IMR-90 (cell line): ENCODE results near the gene ERG. TPM values are rescaled to one million over a fixed set of nuclear protein-coding genes. Genes with fewer than 3 reads are reported as not detected.

Experiments used
- ATAC-seq: fragments of 200-7000 bp; cut with Tn5 transposase; 2 replicates; pipeline ENCODE4 v1.9.1; 2020; ENCODE audit warnings: low read depth, mild to moderate bottlenecking, moderate library complexity
- BruUV-seq: library from RNA; stranded (reverse); fragments of 400-500 nt; replicated peaks from 2 replicates; lab custom pipeline; 2021; lab: Mats Ljungman, UMichigan
- CTCF ChIA-PET: fragments of 300-600 bp; formaldehyde crosslinking; extraction: SDS; loops from one replicate; lab custom pipeline; 2021; ENCODE audit warnings: antibody characterized with exemption; lab: Yijun Ruan, JAX
- POLR2A ChIA-PET: fragments of 300-600 bp; sonication (Branson Sonifier 250); formaldehyde crosslinking; loops from one replicate; lab custom pipeline; 2022; ENCODE audit warnings: antibody characterized with exemption; ENCODE audit not compliant: unreplicated experiment; lab: Charles Lee
- DNase-seq: peaks from one replicate; pipeline ENCODE4 v3.0.0; 2013
- H2AFZ ChIP-seq: replicated peaks from 2 replicates; pipeline ENCODE3; 2013; ENCODE audit warnings: low read length, mild to moderate bottlenecking; ENCODE audit not compliant: poor library complexity
- H2AK5ac ChIP-seq: 2 replicates; pipeline ENCODE4 v1.6.1; 2013; ENCODE audit warnings: low read depth, low read length, inconsistent platforms
- H2AK9ac ChIP-seq: replicated peaks from 2 replicates; pipeline ENCODE3; 2013; ENCODE audit warnings: mild to moderate bottlenecking, low read depth, low read length, moderate library complexity; ENCODE audit not compliant: poor library complexity
- H2BK120ac ChIP-seq: 2 replicates; pipeline ENCODE4 v1.6.1; 2013; ENCODE audit warnings: low read depth, low read length, inconsistent platforms
- H2BK15ac ChIP-seq: 3 replicates; pipeline ENCODE4 v1.6.1; 2013; ENCODE audit warnings: low read depth, low read length, inconsistent platforms
- H2BK20ac ChIP-seq: 2 replicates; pipeline ENCODE4 v1.6.1; 2013; ENCODE audit warnings: low read depth, mild to moderate bottlenecking, inconsistent platforms, low read length, moderate library complexity
- H2BK5ac ChIP-seq: 2 replicates; pipeline ENCODE4 v1.6.1; 2013; ENCODE audit warnings: mild to moderate bottlenecking, low read depth, low read length, inconsistent platforms; ENCODE audit not compliant: poor library complexity, severe bottlenecking
- H3K14ac ChIP-seq: replicated peaks from 2 replicates; pipeline ENCODE4 v1.6.1; 2013; ENCODE audit warnings: low read depth, low read length, inconsistent platforms
- H3K18ac ChIP-seq: 2 replicates; pipeline ENCODE4 v1.6.1; 2013; ENCODE audit warnings: low read depth, low read length, control low read depth
- H3K23ac ChIP-seq: 2 replicates; pipeline ENCODE4 v1.6.1; 2013; ENCODE audit warnings: low read depth, low read length, inconsistent platforms
- H3K27ac ChIP-seq: 2 replicates; pipeline ENCODE4 v1.5.1; 2013; ENCODE audit warnings: mild to moderate bottlenecking, control low read depth, low read length; ENCODE audit not compliant: insufficient read depth
- H3K27me3 ChIP-seq: 2 replicates; pipeline ENCODE4 v1.6.1; 2013; ENCODE audit warnings: low read length; ENCODE audit not compliant: control insufficient read depth, insufficient read depth
- H3K36me3 ChIP-seq: 2 replicates; pipeline ENCODE4 v1.6.1; 2013; ENCODE audit warnings: low read length, mixed read lengths; ENCODE audit not compliant: control insufficient read depth, insufficient read depth
- H3K4ac ChIP-seq: 2 replicates; pipeline ENCODE4 v1.6.1; 2013; ENCODE audit warnings: low read depth, low read length, inconsistent platforms
- H3K4me1 ChIP-seq: 2 replicates; pipeline ENCODE4 v1.6.1; 2013; ENCODE audit warnings: low read length, mixed read lengths; ENCODE audit not compliant: control insufficient read depth, insufficient read depth
- H3K4me2 ChIP-seq: 2 replicates; pipeline ENCODE4 v1.6.1; 2013; ENCODE audit warnings: low read depth, mild to moderate bottlenecking, control low read depth, low read length, moderate library complexity
- H3K4me3 ChIP-seq: 2 replicates; pipeline ENCODE4 v1.5.1; 2013; ENCODE audit warnings: low read depth, mild to moderate bottlenecking, control low read depth, low read length, moderate library complexity; ENCODE audit not compliant: insufficient read depth
- H3K56ac ChIP-seq: 2 replicates; pipeline ENCODE4 v1.6.1; 2013; ENCODE audit warnings: low read length, inconsistent platforms; ENCODE audit not compliant: insufficient read depth; ENCODE audit errors: extremely low read depth
- H3K79me1 ChIP-seq, 2 experiments: 2 replicates each; pipeline ENCODE4 v1.6.1; 2013; ENCODE audit warnings: low read length in 2 of 2, inconsistent platforms in 1 of 2, low read depth in 1 of 2
- H3K9ac ChIP-seq: 2 replicates; pipeline ENCODE4 v1.6.1; 2013; ENCODE audit warnings: low read depth, low read length, control low read depth
- H3K9me1 ChIP-seq: 2 replicates; pipeline ENCODE4 v1.6.1; 2013; ENCODE audit warnings: low read length, inconsistent platforms; ENCODE audit not compliant: insufficient read depth
- H3K9me3 ChIP-seq: 2 replicates; pipeline ENCODE4 v1.6.1; 2013; ENCODE audit warnings: low read length; ENCODE audit not compliant: control insufficient read depth, insufficient read depth
- H4K20me1 ChIP-seq: 2 replicates; pipeline ENCODE4 v1.6.1; 2013; ENCODE audit warnings: low read length, inconsistent platforms; ENCODE audit not compliant: insufficient read depth
- H4K5ac ChIP-seq: 2 replicates; pipeline ENCODE4 v1.6.1; 2013; ENCODE audit warnings: mild to moderate bottlenecking, low read depth, low read length, control low read depth
- H4K8ac ChIP-seq, 2 experiments: 2 replicates each; pipeline ENCODE4 v1.6.1; 2013; ENCODE audit warnings: low read depth in 2 of 2, low read length in 2 of 2, control low read depth in 1 of 2, inconsistent platforms in 1 of 2
- H4K91ac ChIP-seq: 2 replicates; pipeline ENCODE4 v1.6.1; 2013; ENCODE audit warnings: low read depth, low read length, inconsistent platforms; ENCODE audit not compliant: insufficient read depth
- FOS ChIP-seq: fragments of 150-350 bp; IDR thresholded peaks from 2 replicates; pipeline ENCODE4 v1.6.1; 2016; ENCODE audit warnings: low read depth, low read length
- MAZ ChIP-seq: IDR thresholded peaks from 2 replicates; pipeline ENCODE4 v1.6.1; 2012; ENCODE audit warnings: low read depth, mild to moderate bottlenecking, low read length, improper control_type of control experiment, moderate library complexity, borderline replicate concordance
- POLR2A ChIP-seq: IDR thresholded peaks from 2 replicates; pipeline ENCODE4 v1.6.1; 2012; ENCODE audit warnings: mild to moderate bottlenecking, low read depth, low read length
- RCOR1 ChIP-seq: IDR thresholded peaks from 2 replicates; pipeline ENCODE4 v1.6.1; 2012; ENCODE audit warnings: mild to moderate bottlenecking, low read length, improper control_type of control experiment; ENCODE audit not compliant: insufficient replicate concordance
- SMC3 ChIP-seq: fragments of 150-350 bp; IDR thresholded peaks from 2 replicates; pipeline ENCODE4 v1.6.1; 2016; ENCODE audit warnings: low read depth, mild to moderate bottlenecking, antibody characterized with exemption, low read length, moderate library complexity
- USF2 ChIP-seq: fragments of 150-350 bp; IDR thresholded peaks from 2 replicates; pipeline ENCODE4 v1.6.1; 2017; ENCODE audit warnings: mild to moderate bottlenecking, antibody characterized with exemption, low read length, low read depth
- whole genome bisulfite sequencing, 2 experiments: methylation state at CpG; one replicate each; pipeline versions ENCODE4 v1.1.5 to v1.1.7; 2013; ENCODE audit warnings: missing lambda C conversion rate in 2 of 2; ENCODE audit not compliant: insufficient read length in 1 of 2; ENCODE audit errors: extremely low coverage in 2 of 2; 5-methylcytosine and 5-hydroxymethylcytosine counted together
- dilution Hi-C: fragments of 300-500 bp; cut with HindIII; formaldehyde crosslinking; loops from one replicate; pipeline ENCODE4 v1.14.3; 2018; ENCODE audit warnings: low sequenced_read_pairs; ENCODE audit not compliant: unreplicated experiment
- in situ Hi-C: fragments of 300-500 bp; cut with MboI; formaldehyde crosslinking; loops from 3 replicates; pipeline ENCODE4 v1.14.3; 2019; ENCODE audit warnings: low sequenced_read_pairs, inconsistent platforms, mixed read lengths
- intact Hi-C: fragments of 100-400 bp; cut with micrococcal nuclease; formaldehyde crosslinking; loops from 2 replicates; pipeline ENCODE4 v1.10.0; 2022
- polyA plus RNA-seq, 3 experiments: library from polyadenylated mRNA; depleted of rRNA; stranded (reverse); fragments of >200 nt; gene quantifications; 2 replicates each; pipeline ENCODE4 v1.2.3, GENCODE V29; 2012; ENCODE audit warnings: low replicate concordance in 1 of 3
- total RNA-seq: library from RNA; depleted of rRNA; stranded (reverse); fragments of >200 nt; gene quantifications from 2 replicates; pipeline ENCODE4 v1.2.3, GENCODE V29; 2012

ERG gene
- total and polyA plus RNA-seq, 2 of the 4 experiments (the other 2 are of a cell fraction): not detected

GRCh38 chr21:38538353-38538752 is 40.1 kb upstream of the ERG start:
- no peaks in the 10 kb centered on the region for H4K20me1 ChIP-seq
- DNase-seq (no peak), ATAC-seq (no peak)
- no peak overlapping the region for H3K56ac ChIP-seq
- peaks cover 11% of the 10 kb centered on the region for H3K27me3 ChIP-seq
- no peaks in the 10 kb centered on the region for H3K9me1 ChIP-seq
- H4K8ac ChIP-seq: no peak overlapping the region
- no peak overlapping the region for H2AK5ac ChIP-seq
- H4K5ac ChIP-seq: no peak overlapping the region
- POLR2A ChIA-PET: no interaction called here
- no peak overlapping the region for H3K4me2 ChIP-seq
- H2AK9ac ChIP-seq: no peak overlapping the region
- no peak overlapping the region for H3K18ac ChIP-seq
- H3K4me3 ChIP-seq: no peak overlapping the region
- no peak overlapping the region for H2BK120ac ChIP-seq
- no peaks in the 10 kb centered on the region for H3K9me3 ChIP-seq
- no peak overlapping the region for H3K9ac ChIP-seq
- no peak overlapping the region for H2AFZ ChIP-seq
- H3K27ac ChIP-seq: no peak overlapping the region
- no peak for TF ChIP-seq FOS
- no peak for TF ChIP-seq MAZ
- no peak for TF ChIP-seq SMC3
- TF ChIP-seq USF2: no peak
- no peak for TF ChIP-seq RCOR1
- no peak for TF ChIP-seq POLR2A
- CTCF ChIA-PET: no interaction called here
- H4K91ac ChIP-seq: no peak overlapping the region
- H2BK15ac ChIP-seq: no peak overlapping the region
- H3K79me1 ChIP-seq: no peaks in the 10 kb centered on the region
- no peak overlapping the region for H3K4ac ChIP-seq
- H2BK20ac ChIP-seq: no peak overlapping the region
- BruUV-seq: no TSS peak
- H3K14ac ChIP-seq: no peak overlapping the region
- no peaks in the 10 kb centered on the region for H3K36me3 ChIP-seq
- intact Hi-C loops: no loop called here
- no peak overlapping the region for H3K23ac ChIP-seq
- H2BK5ac ChIP-seq: no peak overlapping the region
- no peaks in the 10 kb centered on the region for H3K4me1 ChIP-seq
- dilution Hi-C loops: no loop called here
- in situ Hi-C loops: no loop called here
- 100% methylated on average over 1 of the region's 1 CpG; no CpG with 5 or more reads in 1 of the 2 experiments for WGBS, 2 experiments
